HL-60 (cell line): ENCODE results near the gene CYYR1.
A peak's percentile ranks its signal among the peaks of the same experiment; 100 is the strongest.

Source experiments
- DNase-seq, 2 experiments: peaks; one replicate each; pipeline ENCODE4 v3.0.0-alpha.2; 2010 to 2020; ENCODE audit warnings: low read depth in 1 of 2, low spot score in 1 of 2
- H3K27ac ChIP-seq: fragments of 250-450 bp; sonication (Bioruptor Pico); replicated peaks from 2 replicates; pipeline ENCODE4 v1.5.1; 2020; ENCODE audit warnings: mild to moderate bottlenecking, moderate library complexity
- H3K27me3 ChIP-seq: fragments of 250-450 bp; sonication (Bioruptor Pico); 2 replicates; pipeline ENCODE4 v1.5.1; 2021; ENCODE audit warnings: mild to moderate bottlenecking, moderate library complexity; ENCODE audit not compliant: insufficient read depth, poor library complexity, severe bottlenecking
- H3K4me3 ChIP-seq: replicated peaks from 2 replicates; pipeline ENCODE4 v1.5.1; 2011; ENCODE audit warnings: mild to moderate bottlenecking, control low read depth, low read length; ENCODE audit not compliant: insufficient read depth
- GABPA ChIP-seq: IDR thresholded peaks from 2 replicates; pipeline ENCODE4 v1.6.1; 2012; ENCODE audit warnings: low read depth
- POLR2AphosphoS5 ChIP-seq: IDR thresholded peaks from 2 replicates; pipeline ENCODE4 v1.6.1; 2012; ENCODE audit warnings: low read depth
- SPI1 ChIP-seq: IDR thresholded peaks from 2 replicates; pipeline ENCODE4 v1.6.1; 2012; ENCODE audit warnings: low read depth, mild to moderate bottlenecking, borderline replicate concordance
- TF ChIP-seq, protein P1 (sequence below): IDR thresholded peaks from one replicate; pipeline ENCODE4 v1.5.1; 2011; ENCODE audit warnings: low read length, control low read depth, inconsistent platforms; ENCODE audit not compliant: insufficient read depth
- TF ChIP-seq, protein P2 (sequence below): IDR thresholded peaks from 2 replicates; pipeline ENCODE4 v1.6.1; 2012; ENCODE audit warnings: low read depth; ENCODE audit not compliant: insufficient replicate concordance

CYYR1 gene

DNA sequence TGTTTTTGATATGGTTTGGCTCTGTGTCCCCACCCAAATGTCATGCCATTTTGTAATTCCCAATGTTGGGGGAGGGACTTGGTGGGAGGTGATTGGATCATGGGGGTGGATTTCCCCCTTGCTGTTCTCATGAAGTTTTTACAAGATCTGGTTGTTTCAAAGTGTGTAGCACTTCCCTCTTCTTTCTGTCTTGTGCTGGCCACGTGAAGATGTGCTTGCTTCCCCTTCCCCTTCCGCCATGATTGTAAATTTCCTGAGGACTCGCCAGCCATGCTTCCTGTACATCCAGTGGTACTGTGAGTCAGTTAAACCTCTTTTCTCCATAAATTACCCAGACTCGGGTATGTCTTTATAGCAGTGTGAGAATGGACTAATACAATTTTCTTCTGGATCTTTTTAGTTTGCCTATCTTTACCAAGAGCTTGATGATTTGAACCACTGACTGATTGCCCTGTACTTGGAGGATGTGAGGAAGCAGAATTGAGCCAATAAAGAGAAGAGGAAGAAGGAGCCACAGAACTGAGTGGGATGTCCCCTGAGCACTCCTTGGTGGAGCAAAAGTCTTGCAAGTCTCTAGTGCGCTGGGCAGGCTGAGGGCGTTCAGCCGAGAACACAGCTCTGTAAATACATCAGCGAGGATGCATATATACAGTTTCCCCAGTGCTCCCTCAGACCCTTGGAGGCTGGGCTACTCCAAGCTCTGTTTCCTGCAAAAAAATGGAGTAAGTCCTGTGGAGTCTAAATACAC lies 102.6 kb downstream of the CYYR1 start:
- no peak overlapping the region for H3K27ac ChIP-seq
- TF ChIP-seq SPI1 (no peak), POLR2AphosphoS5 (no peak)
- TF ChIP-seq, protein P1, sequence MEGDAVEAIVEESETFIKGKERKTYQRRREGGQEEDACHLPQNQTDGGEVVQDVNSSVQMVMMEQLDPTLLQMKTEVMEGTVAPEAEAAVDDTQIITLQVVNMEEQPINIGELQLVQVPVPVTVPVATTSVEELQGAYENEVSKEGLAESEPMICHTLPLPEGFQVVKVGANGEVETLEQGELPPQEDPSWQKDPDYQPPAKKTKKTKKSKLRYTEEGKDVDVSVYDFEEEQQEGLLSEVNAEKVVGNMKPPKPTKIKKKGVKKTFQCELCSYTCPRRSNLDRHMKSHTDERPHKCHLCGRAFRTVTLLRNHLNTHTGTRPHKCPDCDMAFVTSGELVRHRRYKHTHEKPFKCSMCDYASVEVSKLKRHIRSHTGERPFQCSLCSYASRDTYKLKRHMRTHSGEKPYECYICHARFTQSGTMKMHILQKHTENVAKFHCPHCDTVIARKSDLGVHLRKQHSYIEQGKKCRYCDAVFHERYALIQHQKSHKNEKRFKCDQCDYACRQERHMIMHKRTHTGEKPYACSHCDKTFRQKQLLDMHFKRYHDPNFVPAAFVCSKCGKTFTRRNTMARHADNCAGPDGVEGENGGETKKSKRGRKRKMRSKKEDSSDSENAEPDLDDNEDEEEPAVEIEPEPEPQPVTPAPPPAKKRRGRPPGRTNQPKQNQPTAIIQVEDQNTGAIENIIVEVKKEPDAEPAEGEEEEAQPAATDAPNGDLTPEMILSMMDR: no peak
- H3K4me3 ChIP-seq: no peak overlapping the region
- H3K27me3 ChIP-seq: no peaks in the 10 kb centered on the region
- DNase-seq: no peak

DNA sequence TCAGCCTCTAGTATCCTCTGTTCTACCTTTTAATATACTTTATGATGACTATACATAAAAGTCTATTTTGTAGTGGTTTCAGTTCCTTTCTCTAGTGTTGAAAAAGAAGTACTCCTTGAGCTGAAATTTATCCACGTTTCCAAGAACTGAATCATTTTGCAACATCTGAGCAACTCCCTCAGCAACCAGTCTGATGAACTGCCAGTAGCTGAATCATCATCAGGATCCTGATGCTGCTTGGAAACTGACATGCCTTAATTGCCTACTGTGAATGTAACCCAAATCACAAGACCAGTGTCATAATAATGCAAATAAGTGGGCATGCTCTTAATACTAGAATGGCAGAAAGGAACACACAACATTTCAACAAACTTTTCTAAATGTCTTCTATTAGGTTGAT lies 103.3 kb downstream of the CYYR1 start:
- no peak overlapping the region for H3K27ac ChIP-seq
- peak in 1 of 2 experiments; percentile 20 for DNase-seq
- no peak overlapping the region for H3K4me3 ChIP-seq
- H3K27me3 ChIP-seq: no peaks in the 10 kb centered on the region
- TF ChIP-seq GABPA (no peak), POLR2AphosphoS5 (no peak), SPI1 (no peak)
- TF ChIP-seq, protein P1: no peak
- TF ChIP-seq, protein P2, sequence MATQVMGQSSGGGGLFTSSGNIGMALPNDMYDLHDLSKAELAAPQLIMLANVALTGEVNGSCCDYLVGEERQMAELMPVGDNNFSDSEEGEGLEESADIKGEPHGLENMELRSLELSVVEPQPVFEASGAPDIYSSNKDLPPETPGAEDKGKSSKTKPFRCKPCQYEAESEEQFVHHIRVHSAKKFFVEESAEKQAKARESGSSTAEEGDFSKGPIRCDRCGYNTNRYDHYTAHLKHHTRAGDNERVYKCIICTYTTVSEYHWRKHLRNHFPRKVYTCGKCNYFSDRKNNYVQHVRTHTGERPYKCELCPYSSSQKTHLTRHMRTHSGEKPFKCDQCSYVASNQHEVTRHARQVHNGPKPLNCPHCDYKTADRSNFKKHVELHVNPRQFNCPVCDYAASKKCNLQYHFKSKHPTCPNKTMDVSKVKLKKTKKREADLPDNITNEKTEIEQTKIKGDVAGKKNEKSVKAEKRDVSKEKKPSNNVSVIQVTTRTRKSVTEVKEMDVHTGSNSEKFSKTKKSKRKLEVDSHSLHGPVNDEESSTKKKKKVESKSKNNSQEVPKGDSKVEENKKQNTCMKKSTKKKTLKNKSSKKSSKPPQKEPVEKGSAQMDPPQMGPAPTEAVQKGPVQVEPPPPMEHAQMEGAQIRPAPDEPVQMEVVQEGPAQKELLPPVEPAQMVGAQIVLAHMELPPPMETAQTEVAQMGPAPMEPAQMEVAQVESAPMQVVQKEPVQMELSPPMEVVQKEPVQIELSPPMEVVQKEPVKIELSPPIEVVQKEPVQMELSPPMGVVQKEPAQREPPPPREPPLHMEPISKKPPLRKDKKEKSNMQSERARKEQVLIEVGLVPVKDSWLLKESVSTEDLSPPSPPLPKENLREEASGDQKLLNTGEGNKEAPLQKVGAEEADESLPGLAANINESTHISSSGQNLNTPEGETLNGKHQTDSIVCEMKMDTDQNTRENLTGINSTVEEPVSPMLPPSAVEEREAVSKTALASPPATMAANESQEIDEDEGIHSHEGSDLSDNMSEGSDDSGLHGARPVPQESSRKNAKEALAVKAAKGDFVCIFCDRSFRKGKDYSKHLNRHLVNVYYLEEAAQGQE: no peak

DNA sequence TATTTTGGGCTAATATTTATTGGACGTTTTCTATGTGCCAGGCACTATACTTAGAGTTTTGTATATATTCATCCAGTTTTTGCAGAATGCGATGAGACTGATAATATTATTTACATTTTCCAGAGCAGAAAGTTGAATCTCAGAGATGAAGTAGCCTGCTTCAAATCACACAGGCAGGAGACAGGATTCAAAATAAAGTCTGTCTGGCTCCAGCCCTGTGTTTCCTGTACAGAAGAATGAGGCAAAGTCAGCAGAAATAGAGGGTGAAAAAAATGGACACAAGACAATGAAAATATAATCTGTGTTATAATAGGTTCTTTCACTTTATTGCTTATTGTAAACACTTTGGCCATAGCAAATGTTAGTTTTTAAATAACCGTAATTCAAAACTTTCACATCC lies 107.2 kb downstream of the CYYR1 start:
- H3K27ac ChIP-seq: no peak overlapping the region
- TF ChIP-seq SPI1 (no peak), GABPA (no peak), POLR2AphosphoS5 (no peak)
- TF ChIP-seq, protein P2: no peak
- TF ChIP-seq, protein P1: no peak
- H3K4me3 ChIP-seq: no peak overlapping the region
- H3K27me3 ChIP-seq: no peaks in the 10 kb centered on the region
- no peak for DNase-seq

DNA sequence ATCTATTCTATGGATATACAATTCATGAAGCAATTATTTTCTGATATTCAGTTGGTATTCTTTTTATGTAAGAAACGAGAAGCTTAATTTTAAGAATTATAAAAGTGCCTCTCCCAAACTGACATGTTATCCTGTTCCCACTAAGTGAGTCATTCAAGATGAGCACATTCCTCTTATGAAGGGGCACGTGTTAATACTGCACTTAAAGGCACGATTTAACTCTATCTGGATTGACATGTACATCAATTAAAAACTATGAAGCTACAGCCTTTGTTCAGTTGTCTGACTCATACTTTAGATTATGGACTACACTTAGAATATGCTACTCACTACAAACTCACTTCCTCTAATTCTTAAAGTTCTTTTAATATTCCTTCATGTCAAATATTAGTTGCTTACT lies 111.6 kb downstream of the CYYR1 start:
- Histone ChIP-seq H3K27me3 (no peaks in the 10 kb centered on the region), H3K4me3 (no peak overlapping the region), H3K27ac (no peak overlapping the region)
- TF ChIP-seq GABPA: no peak
- no peak for TF ChIP-seq POLR2AphosphoS5
- no peak for TF ChIP-seq SPI1
- TF ChIP-seq, protein P1: no peak
- TF ChIP-seq, protein P2: no peak
- DNase-seq: no peak
